Left ventricle myocardium superior (tissue), 1 donor: ENCODE measurements around the gene ASPSCR1. TPM values are rescaled to one million over a fixed set of nuclear protein-coding genes. Genes with fewer than 3 reads are reported as not detected.
A peak's percentile ranks its signal among the peaks of the same experiment; 100 is the strongest.

Experiments
- ATAC-seq: fragments of 200-7000 bp; cut with Tn5 transposase; one replicate; pipeline ENCODE4 v1.9.1; 2020; ENCODE audit warnings: mild to moderate bottlenecking, moderate library complexity
- DNase-seq: peaks from one replicate; pipeline ENCODE4 v3.0.0-alpha.2; 2020
- intact Hi-C: fragments of 100-400 bp; cut with micrococcal nuclease; formaldehyde crosslinking; loops from one replicate; pipeline ENCODE4 v1.11.0; 2022
- total RNA-seq: library from RNA; stranded (reverse); fragmentation: NEBNext Ultra II Directional; extraction: Animal tissue kit (Norgen Biotek cat#: 25700); gene quantifications from one replicate; pipeline ENCODE4 v1.2.1, GENCODE V29; 2021
- donor health status: DM: no; HTN: yes; CAD: no; lungs with severe emphysema.

The ASPSCR1 gene
- total RNA-seq, 1 donor from 2014 or later, result 25.4 TPM

DNA sequence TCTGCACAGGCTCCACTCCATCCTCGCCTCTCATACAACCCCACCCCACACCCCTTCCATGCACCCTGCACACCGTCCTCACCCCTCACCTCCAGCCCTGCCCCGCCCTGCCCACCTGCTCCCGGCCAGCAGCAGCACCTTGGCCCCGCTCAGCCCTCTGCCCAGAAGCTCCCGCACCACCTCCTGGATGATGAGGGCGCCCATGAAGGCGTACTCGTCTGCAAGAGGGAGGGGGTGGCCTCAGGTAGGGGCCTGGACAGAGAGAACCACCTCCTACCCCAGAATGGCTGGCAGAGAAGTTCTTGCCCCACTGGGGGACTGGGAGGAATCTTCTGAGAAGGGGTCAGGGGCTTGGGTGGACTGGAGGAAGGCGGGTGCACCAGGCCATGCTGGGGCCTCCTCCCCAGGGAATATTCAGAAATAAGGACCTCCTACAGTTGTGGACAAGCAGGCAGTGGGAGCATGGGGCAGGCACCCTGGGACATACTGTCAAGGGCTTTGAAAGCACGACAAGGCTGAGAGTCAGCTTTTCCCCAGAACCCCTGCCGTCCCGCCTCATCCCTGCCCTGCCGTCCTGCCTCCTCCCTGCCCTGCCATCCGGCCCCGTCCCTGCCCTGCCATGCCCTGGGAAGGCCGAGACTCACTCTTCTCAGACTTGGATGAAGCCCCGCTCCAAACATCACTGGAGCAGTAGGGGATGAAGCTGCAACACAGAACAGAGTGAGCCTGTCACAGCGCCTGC lies 19.6 kb upstream of the ASPSCR1 start:
- no peak for ATAC-seq
- no peak for DNase-seq
- intact Hi-C loops, result loop anchor here (10.0 kb wide), 1 partner anchor 67 kb away; the partner anchor contains the start of genes CENPX and LRRC45

DNA sequence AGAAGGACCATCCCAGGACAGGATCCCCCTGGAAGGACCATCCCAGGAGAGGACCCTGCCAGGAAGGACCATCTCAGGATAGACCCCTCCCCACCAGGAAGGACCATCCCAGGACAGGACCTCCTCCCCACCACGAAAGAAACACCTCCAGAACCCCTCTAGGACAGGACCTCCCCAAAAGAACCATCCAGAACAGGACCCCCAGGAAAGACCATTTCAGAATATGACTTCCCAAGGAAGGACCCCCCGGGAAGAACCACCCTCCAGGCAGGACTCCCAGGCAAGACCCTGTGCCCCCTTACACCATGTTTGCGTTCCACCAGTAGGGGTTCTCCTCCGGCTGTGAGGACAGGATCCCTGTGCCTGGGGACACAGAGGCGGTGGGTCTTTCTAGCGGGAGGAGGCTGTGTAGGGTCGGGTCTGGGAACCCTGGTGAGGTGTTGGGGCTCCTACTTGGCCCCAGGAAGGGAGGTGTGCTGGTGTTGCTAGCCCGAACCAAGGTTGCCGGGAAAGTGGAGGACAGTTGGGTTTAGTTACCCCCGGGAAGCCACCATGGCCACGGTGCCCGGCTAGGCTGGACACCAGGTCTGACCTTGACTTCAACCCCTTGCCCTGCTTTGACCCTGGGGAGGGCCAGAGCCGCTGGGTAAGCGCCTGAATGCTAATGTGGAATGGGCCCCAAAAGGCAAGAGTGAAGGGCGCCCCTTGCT lies 18.6 kb upstream of the ASPSCR1 start:
- intact Hi-C loops, result loop anchor here (10.0 kb wide), 1 partner anchor 66 kb away; the partner anchor contains the start of genes CENPX and LRRC45
- no peak for ATAC-seq
- no peak for DNase-seq

DNA sequence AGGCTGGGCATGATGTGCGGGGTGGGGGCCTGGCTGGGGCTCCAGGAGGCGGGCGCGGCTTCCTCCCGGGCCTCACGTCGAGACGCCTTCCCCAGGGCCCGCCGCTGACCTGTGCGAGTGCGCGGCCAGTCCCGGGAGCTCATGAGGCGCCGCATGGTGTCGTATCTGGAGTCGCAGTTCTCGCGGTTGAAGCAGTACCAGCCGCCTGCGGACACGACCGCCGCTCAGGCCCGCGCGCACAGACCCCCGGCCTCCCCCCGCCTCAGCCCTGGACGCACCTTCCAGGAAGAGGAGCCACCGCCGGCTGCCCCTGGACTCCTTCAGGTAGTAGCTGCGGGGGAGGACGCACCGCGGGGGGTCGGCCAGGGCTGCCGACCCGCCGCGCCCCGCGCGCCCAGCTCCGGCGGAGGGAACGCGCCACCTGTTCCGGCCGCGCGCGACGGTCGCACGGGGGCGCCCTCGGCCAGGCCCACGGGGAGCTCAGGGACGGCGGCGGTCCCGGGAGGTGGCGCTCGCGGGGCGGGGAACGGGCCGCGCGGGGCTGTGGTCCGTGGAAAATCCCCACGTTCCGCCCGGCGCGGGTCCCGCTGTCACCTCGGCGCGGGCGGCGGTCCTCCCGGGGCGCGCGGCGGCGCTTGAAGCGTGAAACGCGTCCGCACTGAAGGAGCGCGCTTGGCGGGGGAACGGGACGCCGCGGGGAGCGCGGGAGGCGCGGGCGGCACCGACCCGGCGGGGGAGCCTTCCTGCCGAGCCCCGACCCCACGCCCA lies 17.9 kb upstream of the ASPSCR1 start:
- intact Hi-C loops, result loop anchor here (10.0 kb wide), 1 partner anchor 65 kb away; the partner anchor contains the start of genes CENPX and LRRC45
- ATAC-seq (peak; percentile 90), DNase-seq (peak; percentile 89)

GRCh38 chr17:81960130-81960958 lies 17.1 kb upstream of the ASPSCR1 start:
- intact Hi-C loops, result no loop called here
- ATAC-seq (no peak), DNase-seq (no peak)

GRCh38 chr17:81961087-81961511 lies 16.3 kb upstream of the ASPSCR1 start, which contains the start of gene NOTUM:
Gene NOTUM, minus strand, starts transcription at chr17:81961187. Its CDS starts 278 bp downstream, at chr17:81960909.
- DNase-seq, result no peak
- intact Hi-C loops, result no loop called here
- ATAC-seq, result no peak

- DNase-seq, result no peak
- intact Hi-C loops, result no loop called here
- no peak for ATAC-seq
These were observed 15.6 kb upstream of the ASPSCR1 start for GRCh38 chr17:81961521-81962498.

DNA sequence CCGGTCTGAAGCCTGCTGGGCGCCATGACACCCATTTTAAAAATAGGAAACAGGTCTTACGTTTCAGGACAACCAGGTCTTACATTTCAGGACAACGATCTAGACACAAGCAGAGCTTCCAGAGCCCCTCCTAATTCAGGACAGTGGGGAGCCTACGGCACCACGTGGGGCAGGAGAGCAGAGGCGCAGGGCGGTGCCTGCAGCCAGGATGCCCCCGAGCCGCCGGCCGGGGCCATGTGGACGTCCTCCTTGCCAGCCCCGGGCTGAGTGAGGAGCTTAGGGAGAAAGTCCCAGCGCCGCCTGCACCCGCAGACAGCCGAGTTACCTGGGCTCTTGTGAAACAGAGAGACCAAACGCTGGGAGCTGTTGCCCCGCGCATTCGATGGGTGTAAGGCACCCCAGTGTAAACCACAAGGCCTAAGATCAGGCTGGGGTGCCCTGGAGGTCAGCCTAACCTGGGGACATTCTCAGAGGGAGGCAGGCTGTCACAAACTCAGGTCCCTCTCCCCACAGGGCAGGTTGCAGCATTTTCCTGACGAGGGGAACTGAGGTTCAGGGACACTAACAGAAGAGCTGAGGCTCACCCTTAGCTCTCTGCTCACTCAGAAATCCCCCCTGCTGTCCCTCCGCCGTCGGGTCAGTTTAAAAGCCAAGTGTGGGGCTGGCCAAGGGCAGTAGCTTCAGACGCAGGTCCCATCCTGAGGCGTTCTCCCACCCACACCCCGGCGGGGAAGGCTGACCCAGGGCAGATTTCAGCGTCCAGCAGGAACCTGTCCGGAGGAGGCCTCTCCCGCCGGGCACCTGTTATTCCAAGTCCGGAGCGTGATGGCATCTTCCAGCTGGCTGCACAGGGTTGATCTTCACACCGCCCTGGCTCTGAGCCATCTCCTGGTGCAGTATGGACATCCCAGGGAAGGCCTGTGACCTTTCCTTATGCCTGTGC lies 14.7 kb upstream of the ASPSCR1 start:
- ATAC-seq, result no peak
- DNase-seq, result no peak
- intact Hi-C loops, result no loop called here

GRCh38 chr17:81964081-81964849 lies 13.2 kb upstream of the ASPSCR1 start:
- no peak for DNase-seq
- intact Hi-C loops, result no loop called here
- ATAC-seq, result no peak

DNA sequence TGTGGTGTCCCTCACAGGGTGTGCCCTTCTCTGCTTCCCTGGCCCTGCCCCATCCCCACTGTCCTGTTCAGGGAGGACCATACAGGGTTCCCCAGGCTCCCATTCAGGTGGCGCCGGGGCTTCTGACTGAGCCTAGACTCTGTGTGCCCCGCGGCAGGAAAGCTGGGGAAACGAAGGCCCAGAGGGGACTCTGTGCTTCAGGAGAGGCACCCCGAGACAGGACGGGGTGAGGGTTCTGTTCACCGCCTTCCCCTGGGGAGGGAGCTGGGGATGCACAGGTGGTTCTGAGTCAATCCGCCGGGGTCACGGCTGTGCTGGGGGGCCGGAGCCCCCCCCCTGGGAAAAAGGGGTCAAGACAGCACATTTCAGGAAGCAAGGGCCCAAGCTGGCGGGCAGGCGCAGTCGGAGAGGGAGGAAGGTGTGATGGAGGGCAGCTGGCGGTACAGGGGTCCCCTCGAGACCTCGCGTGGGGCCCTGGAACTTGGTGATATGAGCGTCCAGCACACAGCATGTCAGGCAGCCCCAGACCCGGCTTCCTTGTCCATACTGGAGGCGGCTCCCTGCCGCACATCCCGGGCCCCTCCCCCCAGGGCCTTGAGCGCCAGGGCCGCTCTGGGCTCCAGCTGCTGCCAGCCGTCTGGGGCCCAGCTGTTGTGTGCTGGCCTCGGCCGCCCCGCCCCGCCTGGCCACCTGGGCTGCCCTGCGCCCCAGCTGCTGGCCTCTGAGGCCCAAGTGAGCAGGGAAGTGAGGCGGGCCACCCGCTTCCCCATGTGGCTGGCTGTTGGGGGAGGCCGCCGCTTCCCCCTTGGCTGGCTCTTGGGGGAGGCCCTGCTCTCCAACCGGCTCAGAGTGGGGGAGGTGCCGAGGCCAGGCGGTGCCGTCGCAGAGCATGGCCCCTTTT lies 10.8 kb upstream of the ASPSCR1 start:
- intact Hi-C loops, result no loop called here
- peak; percentile 83 for ATAC-seq
- peak; percentile 88 for DNase-seq

DNA sequence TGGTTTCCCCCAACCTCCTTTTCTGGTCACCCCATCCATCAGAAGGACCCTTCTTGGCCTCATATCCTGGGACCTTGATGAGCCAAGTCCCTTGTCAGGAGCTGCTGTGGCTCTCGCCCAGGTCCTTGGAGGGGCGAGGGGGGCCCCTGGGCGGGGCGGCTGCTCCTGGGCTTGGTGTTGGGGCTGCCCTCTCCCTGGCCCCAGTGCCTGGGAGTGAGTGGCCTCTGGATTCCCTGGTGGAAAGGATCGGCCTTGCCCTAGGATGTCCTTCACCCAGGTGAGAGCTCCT lies 10.2 kb upstream of the ASPSCR1 start:
- intact Hi-C loops, result no loop called here
- ATAC-seq, result peak; percentile 9
- no peak for DNase-seq

GRCh38 chr17:81967533-81968395 lies 9.7 kb upstream of the ASPSCR1 start:
- intact Hi-C loops, result no loop called here
- peak; percentile 90 for ATAC-seq

DNA sequence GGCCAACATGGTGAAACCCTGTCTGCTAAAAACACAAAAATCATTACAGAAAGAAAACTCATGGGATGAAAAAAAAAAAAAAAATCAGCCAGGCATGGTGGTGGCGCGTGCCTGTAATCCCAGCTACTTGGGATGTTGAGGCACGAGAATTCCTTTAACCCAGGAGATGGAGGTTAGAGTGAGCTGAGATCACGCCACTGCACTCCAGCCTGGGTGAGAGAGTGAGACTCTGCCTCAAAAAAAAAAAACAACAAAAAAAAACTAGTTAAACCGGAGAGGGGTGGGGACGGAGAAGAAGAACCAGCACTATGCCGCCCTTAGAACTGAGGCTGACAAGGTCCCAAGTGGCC lies 9.1 kb upstream of the ASPSCR1 start:
- ATAC-seq (no peak), DNase-seq (no peak)
- intact Hi-C loops, result no loop called here

More at GRCh38 chr17:81967533-81968395, 9.7 kb upstream of the ASPSCR1 start:
- DNase-seq, result peak; percentile 87

DNA sequence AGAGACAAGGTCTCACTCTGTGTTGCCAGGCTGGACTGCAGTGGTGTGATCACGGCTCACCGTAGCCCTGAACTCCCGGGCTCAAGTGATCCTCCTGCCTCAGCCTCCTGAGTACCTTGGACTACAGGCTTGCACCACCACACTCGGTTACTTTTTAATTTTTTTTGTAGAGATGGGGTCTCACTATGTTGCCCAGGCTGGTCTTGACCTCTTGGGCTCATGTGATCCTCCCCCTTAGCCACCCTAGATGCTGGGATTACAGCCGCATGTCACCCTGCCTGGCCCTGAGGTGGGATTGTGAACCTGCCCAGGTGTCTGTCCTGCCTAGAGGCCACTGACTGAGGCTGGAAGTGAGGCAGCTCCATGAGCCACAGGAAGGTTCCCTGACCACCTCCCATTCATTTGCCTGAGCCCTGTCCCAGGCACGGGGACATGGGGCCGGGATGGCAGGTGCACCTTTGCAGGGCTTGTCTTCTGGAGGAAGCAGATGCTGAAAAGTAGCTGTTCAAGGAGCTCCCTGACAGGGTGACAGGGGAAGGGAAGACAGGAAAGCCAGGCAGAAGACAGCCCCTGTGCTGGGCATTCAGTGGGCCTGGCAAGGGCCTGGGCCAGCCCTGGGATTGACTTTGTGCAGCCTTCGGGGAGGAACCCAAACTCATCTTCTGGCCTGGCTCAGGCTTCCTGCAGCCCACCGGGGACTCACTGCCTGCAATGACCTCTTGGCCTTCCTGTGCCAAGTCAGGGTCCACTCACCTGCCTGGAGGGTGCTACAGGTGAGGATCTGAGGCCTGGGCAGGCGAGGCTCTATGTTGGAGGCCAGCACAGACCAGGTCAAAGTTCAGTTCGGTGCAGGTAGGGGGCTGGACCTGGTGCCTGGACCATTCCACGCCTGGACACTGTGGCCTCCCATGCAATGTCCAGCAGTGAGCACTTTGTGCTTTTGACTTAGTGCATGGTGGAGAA lies 8.3 kb upstream of the ASPSCR1 start:
- no peak for DNase-seq
- intact Hi-C loops, result no loop called here
- ATAC-seq, result no peak
